SU-DHL-6 (cell line): Measurements from ENCODE around the gene DNAAF5.

Experiments
- H2AFZ ChIP-seq: fragments of 200-600 bp; sonication (generic); 2 replicates; pipeline ENCODE4 v1.6.1; 2014; ENCODE audit warnings: low read depth, mild to moderate bottlenecking, moderate library complexity, mixed read lengths, antibody characterized with exemption, low read length; ENCODE audit not compliant: severe bottlenecking
- H3F3A ChIP-seq: fragments of 200-600 bp; shearing (Covaris generic); 2 replicates; pipeline ENCODE4 v1.6.0; 2016; ENCODE audit warnings: antibody characterized with exemption, mild to moderate bottlenecking; ENCODE audit not compliant: insufficient read depth
- H3K27ac ChIP-seq: fragments of 200-600 bp; sonication (generic); 2 replicates; pipeline ENCODE4 v1.5.1; 2016; ENCODE audit warnings: low read depth, mild to moderate bottlenecking, low read length, moderate library complexity, mixed read lengths
- H3K27me3 ChIP-seq: fragments of 200-600 bp; sonication (generic), shearing (Covaris generic); 2 replicates; pipeline ENCODE4 v1.6.0; 2014; ENCODE audit warnings: mild to moderate bottlenecking, low read length
- H3K36me3 ChIP-seq: fragments of 200-600 bp; sonication (generic); 2 replicates; pipeline ENCODE4 v1.6.1; 2014; ENCODE audit warnings: mild to moderate bottlenecking, low read length, mixed read lengths
- H3K4me2 ChIP-seq: fragments of 300-600, 200-600 bp; shearing (Covaris generic), sonication (generic); 2 replicates; pipeline ENCODE4 v1.6.0; 2014; ENCODE audit warnings: low read length, low read depth, mild to moderate bottlenecking; ENCODE audit not compliant: poor library complexity, severe bottlenecking
- H3K4me3 ChIP-seq: fragments of 200-600 bp; sonication (generic); 2 replicates; pipeline ENCODE4 v1.5.1; 2014; ENCODE audit warnings: antibody characterized with exemption, low read length, mild to moderate bottlenecking, mixed read lengths; ENCODE audit not compliant: insufficient read depth, poor library complexity, severe bottlenecking
- H3K79me2 ChIP-seq: fragments of 200-600 bp; sonication (generic); 2 replicates; pipeline ENCODE4 v1.6.1; 2014; ENCODE audit warnings: mild to moderate bottlenecking, low read length, moderate library complexity; ENCODE audit not compliant: insufficient read depth
- H3K9ac ChIP-seq: fragments of 200-600 bp; sonication (generic); 2 replicates; pipeline ENCODE4 v1.7.0; 2014; ENCODE audit warnings: mild to moderate bottlenecking, low read length
- H3K9me2 ChIP-seq: fragments of 200-600 bp; sonication (generic); replicated peaks from 2 replicates; pipeline ENCODE4 v1.6.1; 2014; ENCODE audit warnings: low read length; ENCODE audit not compliant: insufficient read depth
- H3K9me3 ChIP-seq: fragments of 200-600 bp; sonication (generic); 2 replicates; pipeline ENCODE4 v1.6.1; 2014; ENCODE audit warnings: low read length, mixed read lengths; ENCODE audit not compliant: insufficient read depth
- H4K20me1 ChIP-seq: fragments of 200-600 bp; sonication (generic); 2 replicates; pipeline ENCODE4 v1.6.1; 2014; ENCODE audit warnings: low read depth, mild to moderate bottlenecking, antibody characterized with exemption, low read length, moderate library complexity, mixed read lengths
- CTCF ChIP-seq: fragments of 200-600 bp; sonication (generic); IDR thresholded peaks from one replicate; pipeline ENCODE4 v1.5.1; 2017; ENCODE audit warnings: antibody characterized with exemption, mild to moderate bottlenecking, low read length, moderate library complexity; ENCODE audit not compliant: insufficient read depth, poor library complexity, severe bottlenecking
- EZH2phosphoT487 ChIP-seq: fragments of 200-600 bp; sonication (generic), shearing (Covaris generic); conservative IDR thresholded peaks from 2 replicates; pipeline ENCODE4 v1.6.1; 2018; ENCODE audit warnings: mild to moderate bottlenecking, antibody characterized with exemption, low read length, moderate library complexity, mixed read lengths

DNAAF5 gene

GRCh38 chr7:703049-703448 lies 23.4 kb upstream of the DNAAF5 start:
- Histone ChIP-seq H3K9ac (no peak overlapping the region), H4K20me1 (no peaks in the 10 kb centered on the region; the same call in 1 of the 2 replicates)

GRCh38 chr7:706721-707120 lies 19.8 kb upstream of the DNAAF5 start:
- Histone ChIP-seq H3F3A (0 out of 2 replicates have a peak, but pooled peaks cover 8% of the 10 kb centered on the region), H3K36me3 (peaks cover 12% of the 10 kb centered on the region; the same call in 1 of the 2 replicates), H3K4me3 (no peak overlapping the region), H3K79me2 (peaks cover 13% of the 10 kb centered on the region; the same call in 1 of the 2 replicates), H3K9ac (no peak overlapping the region), H3K9me2 (no peaks in the 10 kb centered on the region), H3K27me3 (no peaks in the 10 kb centered on the region), H3K4me2 (no peak overlapping the region), H4K20me1 (no peaks in the 10 kb centered on the region; the same call in 1 of the 2 replicates), H3K27ac (no peak overlapping the region), H3K9me3 (no peaks in the 10 kb centered on the region; the same call in 1 of the 2 replicates), H2AFZ (no peak overlapping the region)
- TF ChIP-seq CTCF (no peak), EZH2phosphoT487 (no peak)

More at GRCh38 chr7:703049-703448, 23.4 kb upstream of the DNAAF5 start:
- no peak overlapping the region for H3K4me2 ChIP-seq
- no peaks in the 10 kb centered on the region for H3K27me3 ChIP-seq
- TF ChIP-seq CTCF, result no peak
- no peak for TF ChIP-seq EZH2phosphoT487
- no peak overlapping the region for H2AFZ ChIP-seq
- peaks cover 20% of the 10 kb centered on the region; the same call in 1 of the 2 replicates for H3K79me2 ChIP-seq
- no peaks in the 10 kb centered on the region; the same call in 1 of the 2 replicates for H3K9me3 ChIP-seq
- no peak overlapping the region for H3K4me3 ChIP-seq
- 0 out of 2 replicates have a peak, but pooled peaks cover 8% of the 10 kb centered on the region for H3F3A ChIP-seq
- peaks cover 12% of the 10 kb centered on the region; the same call in 1 of the 2 replicates for H3K36me3 ChIP-seq
- no peaks in the 10 kb centered on the region for H3K9me2 ChIP-seq
- no peak overlapping the region for H3K27ac ChIP-seq

GRCh38 chr7:707296-708000 lies 19.1 kb upstream of the DNAAF5 start:
- Histone ChIP-seq H3K27me3 (no peaks in the 10 kb centered on the region), H3K36me3 (peaks cover 12% of the 10 kb centered on the region; the same call in 1 of the 2 replicates), H4K20me1 (no peaks in the 10 kb centered on the region; the same call in 1 of the 2 replicates), H3K4me3 (no peak overlapping the region), H3K4me2 (no peak overlapping the region), H3K79me2 (0 out of 2 replicates have a peak, but pooled peaks cover 12% of the 10 kb centered on the region), H3K9me2 (no peaks in the 10 kb centered on the region), H3K9me3 (no peaks in the 10 kb centered on the region; the same call in 1 of the 2 replicates), H2AFZ (no peak overlapping the region), H3K27ac (no peak overlapping the region), H3K9ac (no peak overlapping the region), H3F3A (0 out of 2 replicates have a peak, but pooled peaks cover 8% of the 10 kb centered on the region)
- TF ChIP-seq EZH2phosphoT487 (no peak), CTCF (no peak)
